A549 (cell line): ENCODE results near the gene UNC45B.

ENCODE experiments used
- EP300 ChIP-seq, 2 experiments: fragments of >200 bp; sonication (Bioruptor Twin); formaldehyde crosslinking; IDR thresholded peaks; 2 replicates in 1 of 2; 3 replicates in 1 of 2; pipeline ENCODE4 v1.6.1; 2016 to 2017
- HOXB13 ChIP-seq: fragments of 250-450 bp; sonication (Bioruptor Pico); IDR thresholded peaks from 2 replicates; pipeline ENCODE4 v1.5.0; 2020; ENCODE audit warnings: low read depth, mild to moderate bottlenecking, moderate library complexity
- JUN ChIP-seq, 2 experiments: fragments of >200 bp; sonication (Bioruptor Twin); formaldehyde crosslinking; IDR thresholded peaks; 2 replicates in 1 of 2; 3 replicates in 1 of 2; pipeline ENCODE4 v1.6.1; 2016 to 2017
- TF ChIP-seq, protein P1 (sequence below): fragments of >200 bp; sonication (Bioruptor Twin); formaldehyde crosslinking; IDR thresholded peaks from 3 replicates; pipeline ENCODE4 v1.5.1; 2016
- TF ChIP-seq, protein P2 (sequence below): fragments of 450-650 bp; IDR thresholded peaks from 2 replicates; pipeline ENCODE4 v1.6.1; 2014; ENCODE audit warnings: antibody characterized with exemption
- TF ChIP-seq, protein P3 (sequence below): fragments of 200-600 bp; sonication (generic); IDR thresholded peaks from 2 replicates; pipeline ENCODE4 v1.6.1; 2016; ENCODE audit warnings: antibody characterized with exemption, mild to moderate bottlenecking, moderate library complexity

DNA sequence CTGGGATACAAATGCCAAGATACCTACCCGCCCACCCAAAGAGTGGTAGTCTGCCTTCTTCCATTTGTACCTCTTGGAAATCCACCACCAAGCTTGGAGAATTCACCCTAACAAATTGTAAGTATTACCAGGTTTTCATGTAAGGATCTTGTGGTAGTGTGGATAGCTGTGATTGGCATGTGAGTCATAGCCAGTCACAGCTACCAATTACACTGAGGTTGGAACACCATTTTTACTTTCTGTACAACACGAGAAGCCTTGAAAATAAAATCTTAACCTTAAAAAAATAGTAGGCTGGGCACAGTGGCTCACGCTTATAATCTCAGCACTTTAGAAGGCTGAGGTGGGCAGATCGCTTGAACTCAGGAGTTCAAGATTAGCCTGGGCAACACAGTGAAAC, 65.1 kb downstream of the UNC45B start:
- TF ChIP-seq HOXB13 (CRISPR knock-in tag) (no peak), JUN (IDR thresholded peaks at IDR 0.05) (no peak), EP300 (IDR thresholded peaks at IDR 0.05) (no peak)
- TF ChIP-seq, protein P1, sequence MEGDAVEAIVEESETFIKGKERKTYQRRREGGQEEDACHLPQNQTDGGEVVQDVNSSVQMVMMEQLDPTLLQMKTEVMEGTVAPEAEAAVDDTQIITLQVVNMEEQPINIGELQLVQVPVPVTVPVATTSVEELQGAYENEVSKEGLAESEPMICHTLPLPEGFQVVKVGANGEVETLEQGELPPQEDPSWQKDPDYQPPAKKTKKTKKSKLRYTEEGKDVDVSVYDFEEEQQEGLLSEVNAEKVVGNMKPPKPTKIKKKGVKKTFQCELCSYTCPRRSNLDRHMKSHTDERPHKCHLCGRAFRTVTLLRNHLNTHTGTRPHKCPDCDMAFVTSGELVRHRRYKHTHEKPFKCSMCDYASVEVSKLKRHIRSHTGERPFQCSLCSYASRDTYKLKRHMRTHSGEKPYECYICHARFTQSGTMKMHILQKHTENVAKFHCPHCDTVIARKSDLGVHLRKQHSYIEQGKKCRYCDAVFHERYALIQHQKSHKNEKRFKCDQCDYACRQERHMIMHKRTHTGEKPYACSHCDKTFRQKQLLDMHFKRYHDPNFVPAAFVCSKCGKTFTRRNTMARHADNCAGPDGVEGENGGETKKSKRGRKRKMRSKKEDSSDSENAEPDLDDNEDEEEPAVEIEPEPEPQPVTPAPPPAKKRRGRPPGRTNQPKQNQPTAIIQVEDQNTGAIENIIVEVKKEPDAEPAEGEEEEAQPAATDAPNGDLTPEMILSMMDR: no peak
- TF ChIP-seq, protein P2, sequence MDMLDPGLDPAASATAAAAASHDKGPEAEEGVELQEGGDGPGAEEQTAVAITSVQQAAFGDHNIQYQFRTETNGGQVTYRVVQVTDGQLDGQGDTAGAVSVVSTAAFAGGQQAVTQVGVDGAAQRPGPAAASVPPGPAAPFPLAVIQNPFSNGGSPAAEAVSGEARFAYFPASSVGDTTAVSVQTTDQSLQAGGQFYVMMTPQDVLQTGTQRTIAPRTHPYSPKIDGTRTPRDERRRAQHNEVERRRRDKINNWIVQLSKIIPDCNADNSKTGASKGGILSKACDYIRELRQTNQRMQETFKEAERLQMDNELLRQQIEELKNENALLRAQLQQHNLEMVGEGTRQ: no peak
- TF ChIP-seq, protein P3, sequence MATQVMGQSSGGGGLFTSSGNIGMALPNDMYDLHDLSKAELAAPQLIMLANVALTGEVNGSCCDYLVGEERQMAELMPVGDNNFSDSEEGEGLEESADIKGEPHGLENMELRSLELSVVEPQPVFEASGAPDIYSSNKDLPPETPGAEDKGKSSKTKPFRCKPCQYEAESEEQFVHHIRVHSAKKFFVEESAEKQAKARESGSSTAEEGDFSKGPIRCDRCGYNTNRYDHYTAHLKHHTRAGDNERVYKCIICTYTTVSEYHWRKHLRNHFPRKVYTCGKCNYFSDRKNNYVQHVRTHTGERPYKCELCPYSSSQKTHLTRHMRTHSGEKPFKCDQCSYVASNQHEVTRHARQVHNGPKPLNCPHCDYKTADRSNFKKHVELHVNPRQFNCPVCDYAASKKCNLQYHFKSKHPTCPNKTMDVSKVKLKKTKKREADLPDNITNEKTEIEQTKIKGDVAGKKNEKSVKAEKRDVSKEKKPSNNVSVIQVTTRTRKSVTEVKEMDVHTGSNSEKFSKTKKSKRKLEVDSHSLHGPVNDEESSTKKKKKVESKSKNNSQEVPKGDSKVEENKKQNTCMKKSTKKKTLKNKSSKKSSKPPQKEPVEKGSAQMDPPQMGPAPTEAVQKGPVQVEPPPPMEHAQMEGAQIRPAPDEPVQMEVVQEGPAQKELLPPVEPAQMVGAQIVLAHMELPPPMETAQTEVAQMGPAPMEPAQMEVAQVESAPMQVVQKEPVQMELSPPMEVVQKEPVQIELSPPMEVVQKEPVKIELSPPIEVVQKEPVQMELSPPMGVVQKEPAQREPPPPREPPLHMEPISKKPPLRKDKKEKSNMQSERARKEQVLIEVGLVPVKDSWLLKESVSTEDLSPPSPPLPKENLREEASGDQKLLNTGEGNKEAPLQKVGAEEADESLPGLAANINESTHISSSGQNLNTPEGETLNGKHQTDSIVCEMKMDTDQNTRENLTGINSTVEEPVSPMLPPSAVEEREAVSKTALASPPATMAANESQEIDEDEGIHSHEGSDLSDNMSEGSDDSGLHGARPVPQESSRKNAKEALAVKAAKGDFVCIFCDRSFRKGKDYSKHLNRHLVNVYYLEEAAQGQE: no peak
